ENCODE data around the gene IPCEF1.
A peak's percentile ranks its signal among the peaks of the same experiment; 100 is the strongest.

IPCEF1 gene

DNA sequence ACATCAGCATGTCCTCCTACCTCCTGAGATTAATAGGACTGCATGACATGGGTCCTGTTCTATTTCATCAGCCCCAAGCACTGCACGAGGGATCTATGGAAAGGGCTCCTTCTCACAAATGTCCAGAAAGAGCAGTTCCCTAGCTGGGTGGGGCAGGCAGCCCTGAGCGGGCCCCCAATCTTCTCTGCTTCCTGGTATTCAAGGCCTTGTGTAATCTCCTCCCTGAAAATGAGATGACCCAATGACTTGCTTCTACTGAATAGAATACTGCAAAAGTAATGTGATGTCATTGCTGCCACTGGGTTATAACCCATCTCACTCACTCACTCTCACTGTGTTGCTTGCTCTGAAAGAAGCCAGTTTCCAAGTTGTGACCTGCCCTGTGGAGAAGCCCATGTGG, 191.1 kb downstream of the IPCEF1 start:
- Histone ChIP-seq H3K4me1 (ENCODE audit: control insufficient read depth in 5 of 5, insufficient read depth in 5 of 5, low read length in 5 of 5) (peaks cover 0 to 8% (median 5%) of the 10 kb centered on the region in 5 donors), H3K9me3 (ENCODE audit: control insufficient read depth in 5 of 5, low read length in 5 of 5) (no peaks in the 10 kb centered on the region), H3K27ac (ENCODE audit: low read depth, low read length) (no peak overlapping the region)

DNA sequence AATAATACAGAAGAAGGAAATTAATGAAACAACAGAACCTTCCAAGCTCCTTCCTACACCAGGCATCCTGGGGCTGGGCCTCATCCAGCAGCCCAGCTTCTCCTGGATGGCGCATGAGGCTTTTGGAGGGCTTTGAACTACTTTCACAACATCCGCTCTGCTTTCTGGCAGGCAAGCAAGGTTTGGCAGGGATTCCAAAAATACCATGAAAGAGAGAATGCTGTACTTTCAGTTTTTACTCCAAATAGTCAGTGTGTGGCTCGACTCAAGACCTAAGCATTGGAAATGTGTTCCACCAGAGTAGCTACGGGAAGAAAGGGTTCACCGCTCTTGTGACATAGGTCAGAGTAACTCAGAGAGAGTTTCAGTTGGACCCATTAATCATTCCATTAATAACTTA, 192.2 kb downstream of the IPCEF1 start:
- H3K27ac ChIP-seq (ENCODE audit: low read depth, low read length), result no peak overlapping the region
- H3K4me1 ChIP-seq (ENCODE audit: control insufficient read depth in 5 of 5, insufficient read depth in 5 of 5, low read length in 5 of 5), result peaks cover 0 to 8% (median 5%) of the 10 kb centered on the region in 5 donors
- H3K4me3 ChIP-seq (ENCODE audit: low read depth in 1 of 5, low read length in 5 of 5), result no peak overlapping the region
- H3K36me3 ChIP-seq (ENCODE audit: control insufficient read depth in 5 of 5, insufficient read depth in 5 of 5, low read length in 5 of 5), result no peaks in the 10 kb centered on the region
- no peaks in the 10 kb centered on the region for H3K27me3 ChIP-seq (ENCODE audit: control insufficient read depth in 5 of 5, insufficient read depth in 4 of 5, low read length in 5 of 5)
- H3K9me3 ChIP-seq (ENCODE audit: control insufficient read depth in 5 of 5, low read length in 5 of 5), result no peaks in the 10 kb centered on the region
- no peak overlapping the region for H3K9ac ChIP-seq (ENCODE audit: low read length in 5 of 5)

More for the DNA sequence above, 191.1 kb downstream of the IPCEF1 start:
- Histone ChIP-seq H3K27me3 (ENCODE audit: control insufficient read depth in 5 of 5, insufficient read depth in 4 of 5, low read length in 5 of 5) (no peaks in the 10 kb centered on the region), H3K4me3 (ENCODE audit: low read depth in 1 of 5, low read length in 5 of 5) (no peak overlapping the region), H3K36me3 (ENCODE audit: control insufficient read depth in 5 of 5, insufficient read depth in 5 of 5, low read length in 5 of 5) (no peaks in the 10 kb centered on the region), H3K9ac (ENCODE audit: low read length in 5 of 5) (no peak overlapping the region)

DNA sequence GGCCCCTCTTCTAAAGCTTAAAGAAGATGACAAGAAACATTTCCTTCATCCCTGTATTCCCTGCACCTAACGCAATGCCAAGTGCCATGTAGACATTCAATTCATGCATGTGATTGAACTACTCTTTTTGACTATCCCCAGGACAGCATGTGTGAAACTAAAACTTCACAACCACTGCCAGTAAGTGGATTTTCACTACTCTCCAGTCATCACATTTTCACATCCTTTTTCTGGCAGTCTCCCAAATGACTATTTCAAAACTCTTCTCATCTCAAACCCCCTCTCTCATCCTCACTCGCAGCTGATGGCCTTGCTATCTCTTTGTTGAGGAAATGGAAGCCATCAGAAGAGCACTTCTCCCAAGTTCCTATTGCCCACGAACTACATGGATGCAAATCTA, 194.9 kb downstream of the IPCEF1 start:
- no peak overlapping the region for H3K27ac ChIP-seq (ENCODE audit: low read depth, low read length)
- peaks cover 0 to 18% (median 14%) of the 10 kb centered on the region in 5 donors for H3K4me1 ChIP-seq (ENCODE audit: control insufficient read depth in 5 of 5, insufficient read depth in 5 of 5, low read length in 5 of 5)

DNA sequence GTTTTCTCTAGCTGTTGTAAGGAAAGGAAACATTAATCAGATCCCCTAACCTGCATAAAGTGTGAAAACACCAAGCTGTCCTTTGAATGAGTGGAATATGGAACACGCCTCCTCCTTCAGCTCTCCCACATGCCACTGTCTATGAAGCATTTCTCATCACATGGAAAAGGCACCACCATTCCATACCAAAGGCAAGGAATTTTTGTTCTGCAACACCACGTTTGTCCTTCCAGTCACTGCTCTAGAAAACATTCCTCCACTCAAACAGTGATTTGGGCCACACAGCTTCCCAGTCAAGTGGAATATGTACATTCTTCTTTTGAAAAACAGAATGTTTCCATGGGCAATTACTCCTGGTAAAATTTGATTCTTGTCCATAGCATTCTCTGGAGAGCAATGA, 197.5 kb downstream of the IPCEF1 start:
- no peaks in the 10 kb centered on the region for H3K36me3 ChIP-seq (ENCODE audit: control insufficient read depth in 5 of 5, insufficient read depth in 5 of 5, low read length in 5 of 5)
- H3K27ac ChIP-seq (ENCODE audit: low read depth, low read length), result no peak overlapping the region

More for the DNA sequence above, 194.9 kb downstream of the IPCEF1 start:
- Histone ChIP-seq H3K9me3 (ENCODE audit: control insufficient read depth in 5 of 5, low read length in 5 of 5) (no peaks in the 10 kb centered on the region), H3K27me3 (ENCODE audit: control insufficient read depth in 5 of 5, insufficient read depth in 4 of 5, low read length in 5 of 5) (no peaks in the 10 kb centered on the region), H3K36me3 (ENCODE audit: control insufficient read depth in 5 of 5, insufficient read depth in 5 of 5, low read length in 5 of 5) (no peaks in the 10 kb centered on the region), H3K9ac (ENCODE audit: low read length in 5 of 5) (no peak overlapping the region), H3K4me3 (ENCODE audit: low read depth in 1 of 5, low read length in 5 of 5) (no peak overlapping the region)

DNA sequence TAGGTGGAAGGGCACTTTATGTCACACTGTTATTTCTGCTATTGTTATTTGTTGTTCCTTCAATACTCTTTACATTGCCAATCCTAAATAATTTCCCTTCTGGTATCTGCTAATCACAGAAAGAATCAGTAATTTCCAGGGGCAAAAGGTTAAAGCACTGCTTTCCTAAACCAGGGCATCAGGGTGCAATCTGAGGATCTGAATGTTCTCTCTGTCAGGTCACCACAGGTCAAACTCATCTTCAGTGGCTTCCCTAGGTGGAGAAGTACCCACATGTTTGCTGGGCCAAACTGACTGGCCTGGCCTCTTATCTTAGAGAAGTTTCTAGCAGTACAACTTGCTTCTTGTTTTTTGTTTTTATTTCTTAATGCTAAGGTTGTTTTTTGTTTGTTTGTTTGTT, 198.9 kb downstream of the IPCEF1 start:
- H3K9ac ChIP-seq (ENCODE audit: low read length in 5 of 5), result no peak overlapping the region
- H3K9me3 ChIP-seq (ENCODE audit: control insufficient read depth in 5 of 5, low read length in 5 of 5), result no peaks in the 10 kb centered on the region
- peaks cover 0 to 19% (median 14%) of the 10 kb centered on the region in 5 donors for H3K4me1 ChIP-seq (ENCODE audit: control insufficient read depth in 5 of 5, insufficient read depth in 5 of 5, low read length in 5 of 5)
- no peak overlapping the region for H3K4me3 ChIP-seq (ENCODE audit: low read depth in 1 of 5, low read length in 5 of 5)
- H3K27me3 ChIP-seq (ENCODE audit: control insufficient read depth in 5 of 5, insufficient read depth in 4 of 5, low read length in 5 of 5), result no peaks in the 10 kb centered on the region
- no peak overlapping the region for H3K27ac ChIP-seq (ENCODE audit: low read depth, low read length)
- no peaks in the 10 kb centered on the region for H3K36me3 ChIP-seq (ENCODE audit: control insufficient read depth in 5 of 5, insufficient read depth in 5 of 5, low read length in 5 of 5)

More for the DNA sequence above, 197.5 kb downstream of the IPCEF1 start:
- peaks cover 0 to 19% (median 15%) of the 10 kb centered on the region in 5 donors for H3K4me1 ChIP-seq (ENCODE audit: control insufficient read depth in 5 of 5, insufficient read depth in 5 of 5, low read length in 5 of 5)
- no peaks in the 10 kb centered on the region for H3K9me3 ChIP-seq (ENCODE audit: control insufficient read depth in 5 of 5, low read length in 5 of 5)
- H3K4me3 ChIP-seq (ENCODE audit: low read depth in 1 of 5, low read length in 5 of 5), result no peak overlapping the region
- no peaks in the 10 kb centered on the region for H3K27me3 ChIP-seq (ENCODE audit: control insufficient read depth in 5 of 5, insufficient read depth in 4 of 5, low read length in 5 of 5)
- no peak overlapping the region for H3K9ac ChIP-seq (ENCODE audit: low read length in 5 of 5)

- H3K9ac ChIP-seq (ENCODE audit: low read length in 5 of 5), result no peak overlapping the region
- no peaks in the 10 kb centered on the region for H3K27me3 ChIP-seq (ENCODE audit: control insufficient read depth in 5 of 5, insufficient read depth in 4 of 5, low read length in 5 of 5)
- peak overlapping the region; percentile 7 to 51 (median 35) for H3K4me3 ChIP-seq (ENCODE audit: low read depth in 1 of 5, low read length in 5 of 5)
- H3K36me3 ChIP-seq (ENCODE audit: control insufficient read depth in 5 of 5, insufficient read depth in 5 of 5, low read length in 5 of 5), result no peaks in the 10 kb centered on the region
- no peak overlapping the region for H3K27ac ChIP-seq (ENCODE audit: low read depth, low read length)
- H3K4me1 ChIP-seq (ENCODE audit: control insufficient read depth in 5 of 5, insufficient read depth in 5 of 5, low read length in 5 of 5), result peaks cover 0 to 19% (median 14%) of the 10 kb centered on the region in 5 donors
- no peaks in the 10 kb centered on the region for H3K9me3 ChIP-seq (ENCODE audit: control insufficient read depth in 5 of 5, low read length in 5 of 5)
Measured at GRCh38 chr6:154157082-154157481, 199.5 kb downstream of the IPCEF1 start.

- Histone ChIP-seq H3K27ac (ENCODE audit: low read depth, low read length) (no peak overlapping the region), H3K36me3 (ENCODE audit: control insufficient read depth in 5 of 5, insufficient read depth in 5 of 5, low read length in 5 of 5) (no peaks in the 10 kb centered on the region), H3K9ac (ENCODE audit: low read length in 5 of 5) (no peak overlapping the region), H3K27me3 (ENCODE audit: control insufficient read depth in 5 of 5, insufficient read depth in 4 of 5, low read length in 5 of 5) (no peaks in the 10 kb centered on the region), H3K9me3 (ENCODE audit: control insufficient read depth in 5 of 5, low read length in 5 of 5) (no peaks in the 10 kb centered on the region), H3K4me1 (ENCODE audit: control insufficient read depth in 5 of 5, insufficient read depth in 5 of 5, low read length in 5 of 5) (peaks cover 0 to 19% (median 14%) of the 10 kb centered on the region in 5 donors), H3K4me3 (ENCODE audit: low read depth in 1 of 5, low read length in 5 of 5) (peak overlapping the region in 1 of 5 donors; percentile 23)
Measured at GRCh38 chr6:154156135-154156896, 200.3 kb downstream of the IPCEF1 start.

- no peaks in the 10 kb centered on the region for H3K36me3 ChIP-seq (ENCODE audit: control insufficient read depth in 5 of 5, insufficient read depth in 5 of 5, low read length in 5 of 5)
- no peaks in the 10 kb centered on the region for H3K27me3 ChIP-seq (ENCODE audit: control insufficient read depth in 5 of 5, insufficient read depth in 4 of 5, low read length in 5 of 5)
- peaks cover 0 to 19% (median 14%) of the 10 kb centered on the region in 5 donors for H3K4me1 ChIP-seq (ENCODE audit: control insufficient read depth in 5 of 5, insufficient read depth in 5 of 5, low read length in 5 of 5)
- H3K9me3 ChIP-seq (ENCODE audit: control insufficient read depth in 5 of 5, low read length in 5 of 5), result no peaks in the 10 kb centered on the region
- H3K4me3 ChIP-seq (ENCODE audit: low read depth in 1 of 5, low read length in 5 of 5), result peak overlapping the region in 4 of 5 donors; percentile 11 to 23 (median 16)
- H3K27ac ChIP-seq (ENCODE audit: low read depth, low read length), result no peak overlapping the region
- no peak overlapping the region for H3K9ac ChIP-seq (ENCODE audit: low read length in 5 of 5)
Measured at GRCh38 chr6:154154389-154154967, 202.1 kb downstream of the IPCEF1 start.

- Histone ChIP-seq H3K36me3 (ENCODE audit: control insufficient read depth in 5 of 5, insufficient read depth in 5 of 5, low read length in 5 of 5) (no peaks in the 10 kb centered on the region), H3K9me3 (ENCODE audit: control insufficient read depth in 5 of 5, low read length in 5 of 5) (peaks cover 0 to 4% (median 0%) of the 10 kb centered on the region in 5 donors), H3K9ac (ENCODE audit: low read length in 5 of 5) (no peak overlapping the region), H3K4me3 (ENCODE audit: low read depth in 1 of 5, low read length in 5 of 5) (no peak overlapping the region), H3K27me3 (ENCODE audit: control insufficient read depth in 5 of 5, insufficient read depth in 4 of 5, low read length in 5 of 5) (no peaks in the 10 kb centered on the region), H3K27ac (ENCODE audit: low read depth, low read length) (no peak overlapping the region), H3K4me1 (ENCODE audit: control insufficient read depth in 5 of 5, insufficient read depth in 5 of 5, low read length in 5 of 5) (no peaks in the 10 kb centered on the region)
Measured at GRCh38 chr6:154143753-154144152, 212.8 kb downstream of the IPCEF1 start.

DNA sequence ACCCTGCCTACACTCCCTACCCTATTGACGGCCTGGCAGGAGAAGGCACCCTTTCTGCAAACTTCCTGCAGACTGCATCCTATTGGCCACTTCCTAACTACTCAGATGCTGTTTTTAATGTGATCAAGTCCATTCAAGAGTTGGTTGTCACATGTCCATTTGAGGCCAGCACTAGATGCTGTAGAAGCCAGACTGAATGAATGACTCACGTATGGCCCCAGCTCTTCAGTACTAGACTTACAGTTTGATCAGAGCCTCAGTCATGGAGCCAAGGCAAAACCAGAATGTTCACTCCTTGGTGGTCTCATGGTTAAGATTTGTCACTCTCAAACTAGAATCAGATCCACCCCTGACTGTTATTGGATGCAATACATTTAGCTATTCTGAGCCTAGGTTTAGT, 215.9 kb downstream of the IPCEF1 start:
- Histone ChIP-seq H3K9me3 (ENCODE audit: control insufficient read depth in 5 of 5, low read length in 5 of 5) (peaks cover 0 to 4% (median 0%) of the 10 kb centered on the region in 5 donors), H3K27ac (ENCODE audit: low read depth, low read length) (no peak overlapping the region), H3K4me3 (ENCODE audit: low read depth in 1 of 5, low read length in 5 of 5) (no peak overlapping the region), H3K4me1 (ENCODE audit: control insufficient read depth in 5 of 5, insufficient read depth in 5 of 5, low read length in 5 of 5) (no peaks in the 10 kb centered on the region), H3K36me3 (ENCODE audit: control insufficient read depth in 5 of 5, insufficient read depth in 5 of 5, low read length in 5 of 5) (no peaks in the 10 kb centered on the region), H3K9ac (ENCODE audit: low read length in 5 of 5) (no peak overlapping the region), H3K27me3 (ENCODE audit: control insufficient read depth in 5 of 5, insufficient read depth in 4 of 5, low read length in 5 of 5) (no peaks in the 10 kb centered on the region)

Measured in subcutaneous abdominal adipose tissue (tissue), 5 donors.